Peyer's patch (tissue), 4 donors: Measurements from ENCODE around the gene TUFT1. TPM values are rescaled to one million over a fixed set of nuclear protein-coding genes. Genes with fewer than 3 reads are reported as not detected.

ENCODE experiments used
- DNase-seq, 3 donors: peaks; one replicate each; pipeline ENCODE4 v3.0.0-alpha.2; 2017 to 2019
- H3K27ac ChIP-seq, 4 donors: fragments of 200-600 bp; sonication (generic); one replicate each; pipeline ENCODE4 v1.5.1; 2016 to 2019
- H3K27me3 ChIP-seq, 2 donors: fragments of 200-600 bp; sonication (generic); one replicate each; pipeline ENCODE4 v1.5.1; 2019
- H3K36me3 ChIP-seq, 3 donors: fragments of 200-600 bp; sonication (generic); one replicate each; pipeline ENCODE4 v1.5.1; 2016 to 2019
- H3K4me1 ChIP-seq, 4 donors: fragments of 200-600 bp; sonication (generic); one replicate each; pipeline ENCODE4 v1.5.1; 2016 to 2019
- H3K4me3 ChIP-seq, 4 donors: fragments of 200-600 bp; sonication (generic); 1 replicate in 3 of 4; 2 replicates in 1 of 4; pipeline ENCODE4 v1.5.1; 2016 to 2019; ENCODE audit warnings: mild to moderate bottlenecking in 1 of 4
- H3K9me3 ChIP-seq, 4 donors: fragments of 200-600 bp; sonication (generic); one replicate each; pipeline ENCODE4 v1.5.1; 2016 to 2019; ENCODE audit warnings: mild to moderate bottlenecking in 1 of 4
- CTCF ChIP-seq, 6 experiments: fragments of 450-650 bp in 4 of 6; fragments of 200-600 bp in 2 of 6; sonication (generic) in 1 of 6; IDR thresholded peaks; one replicate each; pipeline ENCODE4 v1.5.1; 2017 to 2019; ENCODE audit warnings: antibody characterized with exemption in 6 of 6, mild to moderate bottlenecking in 3 of 6, moderate library complexity in 1 of 6
- POLR2A ChIP-seq, 2 donors: fragments of 450-650 bp; IDR thresholded peaks; one replicate each; pipeline ENCODE4 v1.5.1; 2017; ENCODE audit warnings: antibody characterized with exemption in 2 of 2, mild to moderate bottlenecking in 2 of 2, moderate library complexity in 2 of 2
- total RNA-seq, 4 donors: library from RNA; depleted of rRNA; stranded (reverse); fragments of >200 nt; gene quantifications; one replicate each; pipeline ENCODE4 v1.1.0, GENCODE V29; 2016

TUFT1 gene
- total RNA-seq, 4 donors from 2014 or later = 12.4 to 23.4 (median 19.3) TPM

- H3K4me3 ChIP-seq = peak overlapping the region in 3 of 4 donors; percentile 56 to 86 (median 75)
- TF ChIP-seq CTCF (IDR thresholded peaks at IDR 0.05) = peak in 2 of 6 experiments; percentile 1 to 4
- peak; percentile 22 to 47 for TF ChIP-seq POLR2A (IDR thresholded peaks at IDR 0.05)
- H3K4me1 ChIP-seq = peaks cover 0 to 18% (median 5%) of the 10 kb centered on the region in 4 donors
- no peaks in the 10 kb centered on the region for H3K36me3 ChIP-seq
- H3K9me3 ChIP-seq = no peaks in the 10 kb centered on the region
- H3K27ac ChIP-seq = peak overlapping the region in 3 of 4 donors; percentile 73 to 95 (median 95)
- no peaks in the 10 kb centered on the region for H3K27me3 ChIP-seq
- DNase-seq = peak in 2 of 3 donors; percentile 73 to 80
Measured at GRCh38 chr1:151512801-151513625, 27.1 kb upstream of the TUFT1 start.

- TF ChIP-seq CTCF (IDR thresholded peaks at IDR 0.05) (no peak), POLR2A (IDR thresholded peaks at IDR 0.05) (peak; percentile 56 to 62)
- Histone ChIP-seq H3K27ac (peak overlapping the region in 3 of 4 donors; percentile 73 to 95 (median 95)), H3K4me1 (peaks cover 0 to 18% (median 5%) of the 10 kb centered on the region in 4 donors), H3K27me3 (no peaks in the 10 kb centered on the region), H3K4me3 (peak overlapping the region in 2 of 4 donors; percentile 75 to 86), H3K9me3 (no peaks in the 10 kb centered on the region), H3K36me3 (peaks cover 0 to 5% (median 0%) of the 10 kb centered on the region in 3 donors)
- peak in 2 of 3 donors; percentile 86 to 91 for DNase-seq
Measured at GRCh38 chr1:151513626-151514121, 26.4 kb upstream of the TUFT1 start.

GRCh38 chr1:151514366-151514765, 25.7 kb upstream of the TUFT1 start:
- H3K36me3 ChIP-seq = peaks cover 0 to 12% (median 0%) of the 10 kb centered on the region in 3 donors
- H3K27me3 ChIP-seq = no peaks in the 10 kb centered on the region
- no peaks in the 10 kb centered on the region for H3K9me3 ChIP-seq
- peak overlapping the region in 2 of 4 donors; percentile 75 to 86 for H3K4me3 ChIP-seq
- no peak for TF ChIP-seq POLR2A (IDR thresholded peaks at IDR 0.05)
- TF ChIP-seq CTCF (IDR thresholded peaks at IDR 0.05) = no peak
- peaks cover 0 to 18% (median 5%) of the 10 kb centered on the region in 4 donors for H3K4me1 ChIP-seq
- peak overlapping the region in 3 of 4 donors; percentile 73 to 95 (median 95) for H3K27ac ChIP-seq
- peak in 1 of 3 donors; percentile 61 for DNase-seq

- TF ChIP-seq POLR2A (IDR thresholded peaks at IDR 0.05) (no peak), CTCF (IDR thresholded peaks at IDR 0.05) (no peak)
- Histone ChIP-seq H3K9me3 (no peaks in the 10 kb centered on the region), H3K4me3 (peak overlapping the region in 1 of 4 donors; percentile 75), H3K36me3 (peaks cover 0 to 21% (median 0%) of the 10 kb centered on the region in 3 donors), H3K27ac (peak overlapping the region in 3 of 4 donors; percentile 73 to 95 (median 95)), H3K4me1 (peaks cover 0 to 18% (median 5%) of the 10 kb centered on the region in 4 donors), H3K27me3 (no peaks in the 10 kb centered on the region)
- no peak for DNase-seq
Measured at GRCh38 chr1:151515265-151515664, 24.8 kb upstream of the TUFT1 start.

GRCh38 chr1:151516031-151516511, 24.0 kb upstream of the TUFT1 start:
- Histone ChIP-seq H3K27me3 (no peaks in the 10 kb centered on the region), H3K36me3 (peaks cover 0 to 27% (median 0%) of the 10 kb centered on the region in 3 donors), H3K27ac (peak overlapping the region in 1 of 4 donors; percentile 95), H3K4me3 (no peak overlapping the region), H3K4me1 (peaks cover 0 to 18% (median 5%) of the 10 kb centered on the region in 4 donors), H3K9me3 (no peaks in the 10 kb centered on the region)
- DNase-seq = no peak
- TF ChIP-seq CTCF (IDR thresholded peaks at IDR 0.05) (no peak), POLR2A (IDR thresholded peaks at IDR 0.05) (no peak)
